A549 (cell line): ENCODE measurements around the gene UCP3.

Experiments
- CEBPB ChIP-seq, 2 experiments: fragments of >200 bp in 1 of 2; sonication (Bioruptor Twin) in 1 of 2; formaldehyde crosslinking in 1 of 2; IDR thresholded peaks; 2 replicates each; pipeline ENCODE4 v1.6.1; 2012 to 2016
- CTCF ChIP-seq: fragments of >200 bp; sonication (Bioruptor Twin); formaldehyde crosslinking; IDR thresholded peaks from 3 replicates; pipeline ENCODE4 v1.5.1; 2016
- EP300 ChIP-seq, 2 experiments: fragments of >200 bp; sonication (Bioruptor Twin); formaldehyde crosslinking; IDR thresholded peaks; 2 replicates in 1 of 2; 3 replicates in 1 of 2; pipeline ENCODE4 v1.6.1; 2016 to 2017
- HDAC2 ChIP-seq: fragments of 200-600 bp; sonication (generic); IDR thresholded peaks from 2 replicates; pipeline ENCODE4 v1.6.1; 2016
- POLR2A ChIP-seq: IDR thresholded peaks from 2 replicates; pipeline ENCODE4 v1.6.1; 2012; ENCODE audit warnings: mild to moderate bottlenecking, low read length
- RNF2 ChIP-seq: fragments of 200-600 bp; sonication (generic); IDR thresholded peaks from 2 replicates; pipeline ENCODE4 v1.6.1; 2016; ENCODE audit warnings: low read depth, mild to moderate bottlenecking, antibody characterized with exemption, moderate library complexity, borderline replicate concordance

- TF ChIP-seq CEBPB (IDR thresholded peaks at IDR 0.05) = no peak
- no peak for TF ChIP-seq EP300 (IDR thresholded peaks at IDR 0.05)
- no peak for TF ChIP-seq RNF2
- TF ChIP-seq CTCF = no peak
- no peak for TF ChIP-seq HDAC2
- no peak for TF ChIP-seq POLR2A
Measured at GRCh38 chr11:74020539-74020938, 11.7 kb upstream of the UCP3 start.
